Measurements from ENCODE around the gene TULP4.
A peak's percentile ranks its signal among the peaks of the same experiment; 100 is the strongest.

The TULP4 gene

DNA sequence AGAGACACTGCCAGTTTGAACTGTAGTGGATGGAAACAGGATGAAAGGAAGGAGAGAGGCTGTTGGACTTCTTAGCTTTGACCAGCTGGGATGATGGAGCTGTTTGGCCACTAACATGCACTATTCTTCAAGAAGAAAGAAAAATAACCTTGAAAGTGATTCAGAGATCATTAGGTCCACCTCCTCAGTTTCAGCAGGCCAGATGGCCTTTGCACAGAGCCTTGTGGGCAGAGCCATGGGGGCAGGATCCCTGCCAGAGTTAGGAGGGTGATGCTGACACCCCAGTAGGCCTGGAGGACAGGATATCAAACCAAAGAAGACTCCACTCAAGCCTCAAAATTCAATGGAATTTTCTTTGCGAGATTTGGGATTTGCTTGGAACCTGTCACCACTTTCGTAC, 173.2 kb downstream of the TULP4 start:
- DNase-seq (ENCODE audit: insufficient read length, low spot score) (no peak), FAIRE-seq (no peak)
- TF ChIP-seq, protein P1, sequence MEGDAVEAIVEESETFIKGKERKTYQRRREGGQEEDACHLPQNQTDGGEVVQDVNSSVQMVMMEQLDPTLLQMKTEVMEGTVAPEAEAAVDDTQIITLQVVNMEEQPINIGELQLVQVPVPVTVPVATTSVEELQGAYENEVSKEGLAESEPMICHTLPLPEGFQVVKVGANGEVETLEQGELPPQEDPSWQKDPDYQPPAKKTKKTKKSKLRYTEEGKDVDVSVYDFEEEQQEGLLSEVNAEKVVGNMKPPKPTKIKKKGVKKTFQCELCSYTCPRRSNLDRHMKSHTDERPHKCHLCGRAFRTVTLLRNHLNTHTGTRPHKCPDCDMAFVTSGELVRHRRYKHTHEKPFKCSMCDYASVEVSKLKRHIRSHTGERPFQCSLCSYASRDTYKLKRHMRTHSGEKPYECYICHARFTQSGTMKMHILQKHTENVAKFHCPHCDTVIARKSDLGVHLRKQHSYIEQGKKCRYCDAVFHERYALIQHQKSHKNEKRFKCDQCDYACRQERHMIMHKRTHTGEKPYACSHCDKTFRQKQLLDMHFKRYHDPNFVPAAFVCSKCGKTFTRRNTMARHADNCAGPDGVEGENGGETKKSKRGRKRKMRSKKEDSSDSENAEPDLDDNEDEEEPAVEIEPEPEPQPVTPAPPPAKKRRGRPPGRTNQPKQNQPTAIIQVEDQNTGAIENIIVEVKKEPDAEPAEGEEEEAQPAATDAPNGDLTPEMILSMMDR (IDR thresholded peaks at IDR 0.05; ENCODE audit: insufficient read depth, missing control alignments), result no peak

DNA sequence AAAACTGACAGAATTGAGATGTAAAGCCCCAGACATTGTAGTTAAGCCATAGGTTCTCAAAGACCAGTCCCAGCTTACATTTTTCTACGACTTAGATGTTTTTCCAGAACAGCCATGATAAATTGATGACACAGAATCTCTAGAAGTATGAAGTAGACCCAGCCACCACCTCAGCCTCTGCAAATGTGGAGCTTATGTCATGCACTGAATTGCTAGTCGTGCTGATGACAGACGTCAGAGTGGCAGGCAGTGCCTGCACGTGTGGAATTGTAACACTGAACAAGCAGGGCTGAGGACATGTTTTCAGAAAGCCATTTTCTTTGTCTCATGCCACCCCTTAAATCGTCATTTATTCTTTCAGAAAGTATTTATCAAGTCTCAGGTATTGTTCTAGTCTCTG, 175.2 kb downstream of the TULP4 start:
- DNase-seq (ENCODE audit: insufficient read length, low spot score) (no peak), FAIRE-seq (no peak)
- TF ChIP-seq, protein P1 (IDR thresholded peaks at IDR 0.05; ENCODE audit: insufficient read depth, missing control alignments), result no peak

DNA sequence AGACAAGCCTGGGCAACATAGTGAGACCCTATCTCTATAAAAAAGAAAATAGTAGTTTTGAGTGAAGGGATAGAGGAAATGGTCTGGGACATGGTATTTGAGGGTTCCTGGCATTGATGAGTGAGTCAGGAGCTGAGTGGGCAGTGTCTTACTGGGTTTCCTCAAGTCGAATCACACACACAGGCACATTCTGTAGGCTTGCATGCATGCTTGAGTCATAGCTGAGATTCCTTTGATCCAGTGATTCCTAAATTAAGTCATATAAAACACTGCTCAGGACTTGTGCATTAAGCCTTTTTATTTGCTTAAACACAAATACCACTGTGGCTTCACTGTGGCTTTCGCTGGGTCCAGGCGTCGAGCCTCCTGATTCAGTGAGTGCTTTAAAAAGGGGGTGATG, 175.8 kb downstream of the TULP4 start:
- TF ChIP-seq, protein P1 (IDR thresholded peaks at IDR 0.05; ENCODE audit: insufficient read depth, missing control alignments), result no peak
- DNase-seq (ENCODE audit: insufficient read length, low spot score), result no peak
- no peak for FAIRE-seq

DNA sequence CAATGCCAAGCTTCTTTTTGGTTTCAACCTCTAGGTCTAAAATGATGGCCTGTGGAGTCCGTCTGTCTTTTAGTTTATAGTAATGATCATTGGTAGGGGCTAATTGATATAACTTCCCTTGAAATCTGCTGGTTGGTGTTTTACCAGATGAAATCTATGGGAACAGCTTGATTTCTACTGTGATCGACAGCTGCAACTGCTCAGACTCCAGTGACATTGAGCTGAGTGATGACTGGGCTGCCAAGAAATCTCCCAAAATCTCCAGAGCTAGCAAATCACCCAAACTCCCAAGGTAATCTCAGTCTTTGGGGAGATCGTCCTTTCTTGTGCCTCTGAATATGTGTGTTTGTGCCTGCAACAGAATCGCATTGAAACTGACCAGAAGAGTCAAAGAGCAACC, 177.2 kb downstream of the TULP4 start:
- no peak for FAIRE-seq
- TF ChIP-seq, protein P1 (IDR thresholded peaks at IDR 0.05; ENCODE audit: insufficient read depth, missing control alignments), result no peak
- DNase-seq (ENCODE audit: insufficient read length, low spot score), result no peak

DNA sequence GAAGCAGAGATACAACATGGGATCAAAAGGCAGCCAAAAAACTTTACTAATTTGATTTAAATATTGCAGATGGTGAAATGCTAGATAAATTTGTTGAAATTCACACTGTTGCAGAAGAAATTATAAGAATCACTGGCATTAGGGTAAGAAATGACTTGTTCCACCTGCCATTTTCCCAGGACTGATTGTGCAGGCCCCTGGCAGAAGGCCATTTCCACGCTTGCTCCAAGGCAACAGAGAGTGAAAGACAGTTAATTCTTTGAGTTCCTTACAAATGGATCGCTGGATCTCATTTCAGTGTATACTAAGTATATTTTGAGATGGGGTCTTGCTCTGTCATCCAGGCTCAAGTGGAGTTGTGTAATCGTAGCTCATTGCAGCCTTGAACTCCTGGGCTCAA, 180.6 kb downstream of the TULP4 start:
- DNase-seq (ENCODE audit: insufficient read length, low spot score) (no peak), FAIRE-seq (no peak)
- TF ChIP-seq, protein P1 (IDR thresholded peaks at IDR 0.05; ENCODE audit: insufficient read depth, missing control alignments), result no peak

DNA sequence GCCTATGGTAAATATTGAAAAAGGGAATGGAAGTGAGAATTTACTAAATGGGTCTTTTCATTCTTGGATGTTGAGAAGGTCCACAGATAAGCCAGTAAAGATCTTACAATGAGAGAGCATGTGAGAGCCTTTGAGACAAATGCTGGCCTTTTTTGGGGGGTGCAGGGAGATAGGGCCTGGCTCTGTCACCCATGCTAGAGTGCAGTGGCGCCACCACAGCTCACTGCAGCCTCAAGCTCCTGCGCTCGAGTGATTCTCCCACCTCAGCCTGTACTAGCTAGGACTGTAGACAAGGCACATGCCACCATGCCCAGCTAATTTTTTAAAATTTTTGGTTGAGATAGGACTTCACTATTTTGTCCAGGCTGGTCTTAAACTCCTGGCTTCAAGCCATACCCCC, 184.4 kb downstream of the TULP4 start:
- no peak for DNase-seq (ENCODE audit: insufficient read length, low spot score)
- no peak for FAIRE-seq
- TF ChIP-seq, protein P1 (IDR thresholded peaks at IDR 0.05; ENCODE audit: insufficient read depth, missing control alignments), result peak; percentile 20

DNA sequence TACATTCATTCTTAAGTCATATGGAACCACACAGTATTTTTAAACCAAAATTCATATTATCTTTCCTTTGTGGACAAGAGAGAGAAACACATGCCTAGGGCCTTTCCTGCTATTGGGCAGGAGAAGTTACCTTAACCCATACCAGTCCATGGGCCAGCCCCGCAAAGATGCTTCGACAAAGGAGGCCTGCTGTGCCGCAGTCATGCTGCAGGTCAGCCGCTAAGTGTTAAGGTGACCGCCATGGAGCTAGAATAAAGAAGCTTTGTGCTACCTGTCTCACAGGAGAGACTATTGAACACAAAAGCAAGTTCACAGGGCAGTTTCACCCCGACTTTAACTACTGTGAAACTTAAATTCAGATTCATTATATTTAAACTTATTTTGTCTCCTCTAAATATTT, 185.4 kb downstream of the TULP4 start:
- DNase-seq (ENCODE audit: insufficient read length, low spot score) (no peak), FAIRE-seq (no peak)
- TF ChIP-seq, protein P1 (IDR thresholded peaks at IDR 0.05; ENCODE audit: insufficient read depth, missing control alignments), result no peak
